AG04450 (cell line): ENCODE measurements around the gene FBXW8. TPM values are rescaled to one million over a fixed set of nuclear protein-coding genes. Genes with fewer than 3 reads are reported as not detected.

Experiments
- CTCF ChIA-PET: fragments of 300-600, 350-600 bp; formaldehyde crosslinking; extraction: SDS; loops from one replicate; lab custom pipeline; 2022; ENCODE audit warnings: antibody characterized with exemption, inconsistent platforms; lab: Charles Lee
- POLR2A ChIA-PET: fragments of 350-600 bp; formaldehyde crosslinking; extraction: SDS; loops from one replicate; lab custom pipeline; 2021; ENCODE audit warnings: antibody characterized with exemption, inconsistent platforms; lab: Yijun Ruan, JAX
- DNase-seq: peaks from one replicate; pipeline ENCODE4 v3.0.0-alpha.2; 2011; ENCODE audit warnings: low read depth, low spot score
- H3K27ac ChIP-seq: one replicate; pipeline ENCODE4 v1.5.1; 2012; ENCODE audit warnings: low read depth, low read length, control low read depth
- H3K27me3 ChIP-seq: one replicate; pipeline ENCODE4 v1.6.0; 2012; ENCODE audit warnings: low read length; ENCODE audit not compliant: control insufficient read depth, insufficient read depth
- H3K4me3 ChIP-seq: 2 replicates; pipeline ENCODE4 v1.5.1; 2011; ENCODE audit warnings: mild to moderate bottlenecking, low read depth, low read length, control low read depth
- H3K9me3 ChIP-seq: 2 replicates; pipeline ENCODE4 v1.5.1; 2012; ENCODE audit warnings: low read length; ENCODE audit not compliant: control insufficient read depth, insufficient read depth
- CTCF ChIP-seq: IDR thresholded peaks from 2 replicates; pipeline ENCODE4 v1.5.1; 2011; ENCODE audit warnings: low read depth, low read length, control low read depth, inconsistent platforms
- polyA plus RNA-seq: library from polyadenylated mRNA; depleted of rRNA; stranded (reverse); fragments of >200 nt; gene quantifications from 2 replicates; pipeline ENCODE4 v1.2.3, GENCODE V29; 2011

FBXW8 gene
- polyA plus RNA-seq, 1 experiment, result 23.0 TPM

GRCh38 chr12:116939734-116940133 lies 29.0 kb downstream of the FBXW8 start:
- POLR2A ChIA-PET, result interaction anchor here (0.8 kb wide), 1 partner anchor 15 kb away, joined by 3 read pairs; no protein-coding TSS in a partner anchor
- DNase-seq, result no peak
- CTCF ChIA-PET, result interaction anchor here (0.6 kb wide), 1 partner anchor 14 kb away, joined by 3 read pairs; no protein-coding TSS in a partner anchor
- no peaks in the 10 kb centered on the region for H3K27me3 ChIP-seq
- peaks cover 10% of the 10 kb centered on the region for H3K9me3 ChIP-seq
- H3K27ac ChIP-seq, result no peak overlapping the region
- no peak for TF ChIP-seq CTCF
- H3K4me3 ChIP-seq, result no peak overlapping the region

GRCh38 chr12:116941188-116941587 lies 30.4 kb downstream of the FBXW8 start:
- POLR2A ChIA-PET, result no interaction called here
- TF ChIP-seq CTCF, result no peak
- Histone ChIP-seq H3K9me3 (peaks cover 10% of the 10 kb centered on the region), H3K27ac (no peak overlapping the region), H3K4me3 (no peak overlapping the region), H3K27me3 (no peaks in the 10 kb centered on the region)
- no peak for DNase-seq
- CTCF ChIA-PET, result interaction anchor here (1.0 kb wide), 1 partner anchor 238 kb away, joined by 3 read pairs; no protein-coding TSS in a partner anchor

- ChIA-PET POLR2A (no interaction called here), CTCF (no interaction called here)
- no peaks in the 10 kb centered on the region for H3K27me3 ChIP-seq
- no peak overlapping the region for H3K27ac ChIP-seq
- no peak overlapping the region for H3K4me3 ChIP-seq
- DNase-seq, result no peak
- no peak for TF ChIP-seq CTCF
- H3K9me3 ChIP-seq, result peaks cover 10% of the 10 kb centered on the region
Observed at GRCh38 chr12:116943419-116944372, 32.9 kb downstream of the FBXW8 start.

GRCh38 chr12:116945886-116946550 lies 35.3 kb downstream of the FBXW8 start:
- Histone ChIP-seq H3K27me3 (no peaks in the 10 kb centered on the region), H3K4me3 (no peak overlapping the region), H3K27ac (no peak overlapping the region), H3K9me3 (peaks cover 10% of the 10 kb centered on the region)
- POLR2A ChIA-PET, result no interaction called here
- CTCF ChIA-PET, result interaction anchor here (0.6 kb wide), 1 partner anchor 12 kb away, joined by 4 read pairs; no protein-coding TSS in a partner anchor
- TF ChIP-seq CTCF, result no peak
- no peak for DNase-seq
